Measurements from ENCODE around the gene DLG2.
A peak's percentile ranks its signal among the peaks of the same experiment; 100 is the strongest.

The DLG2 gene

GRCh38 chr11:84819537-84819936 lies 807.6 kb downstream of the DLG2 start:
- DNase-seq (ENCODE audit: insufficient read length, low spot score) = no peak
- TF ChIP-seq CTCF (IDR thresholded peaks at IDR 0.05; ENCODE audit: insufficient read depth, missing control alignments) = no peak
- FAIRE-seq = no peak

- no peak for DNase-seq (ENCODE audit: insufficient read length, low spot score)
- TF ChIP-seq CTCF (IDR thresholded peaks at IDR 0.05; ENCODE audit: insufficient read depth, missing control alignments) = no peak
- no peak for FAIRE-seq
Observed at GRCh38 chr11:84819128-84819527, 808.0 kb downstream of the DLG2 start.

GRCh38 chr11:84817998-84818397 lies 809.1 kb downstream of the DLG2 start:
- no peak for DNase-seq (ENCODE audit: insufficient read length, low spot score)
- FAIRE-seq = no peak
- no peak for TF ChIP-seq CTCF (IDR thresholded peaks at IDR 0.05; ENCODE audit: insufficient read depth, missing control alignments)

- no peak for TF ChIP-seq CTCF (IDR thresholded peaks at IDR 0.05; ENCODE audit: insufficient read depth, missing control alignments)
- FAIRE-seq = no peak
Observed at GRCh38 chr11:84812471-84812969, 814.6 kb downstream of the DLG2 start.

GRCh38 chr11:84806354-84806753 lies 820.8 kb downstream of the DLG2 start:
- FAIRE-seq (no peak), DNase-seq (ENCODE audit: insufficient read length, low spot score) (no peak)
- no peak for TF ChIP-seq CTCF (IDR thresholded peaks at IDR 0.05; ENCODE audit: insufficient read depth, missing control alignments)

More at GRCh38 chr11:84812471-84812969, 814.6 kb downstream of the DLG2 start:
- DNase-seq (ENCODE audit: insufficient read length, low spot score) = no peak

- TF ChIP-seq CTCF (IDR thresholded peaks at IDR 0.05; ENCODE audit: insufficient read depth, missing control alignments) = no peak
- no peak for FAIRE-seq
- no peak for DNase-seq (ENCODE audit: insufficient read length, low spot score)
Observed at GRCh38 chr11:84804041-84804440, 823.1 kb downstream of the DLG2 start.

- no peak for DNase-seq (ENCODE audit: insufficient read length, low spot score)
- FAIRE-seq = no peak
- TF ChIP-seq CTCF (IDR thresholded peaks at IDR 0.05; ENCODE audit: insufficient read depth, missing control alignments) = peak; percentile 61
Observed at GRCh38 chr11:84800755-84801346, 826.3 kb downstream of the DLG2 start.
